Measurements from ENCODE around the gene ICA1.

ICA1 gene

DNA sequence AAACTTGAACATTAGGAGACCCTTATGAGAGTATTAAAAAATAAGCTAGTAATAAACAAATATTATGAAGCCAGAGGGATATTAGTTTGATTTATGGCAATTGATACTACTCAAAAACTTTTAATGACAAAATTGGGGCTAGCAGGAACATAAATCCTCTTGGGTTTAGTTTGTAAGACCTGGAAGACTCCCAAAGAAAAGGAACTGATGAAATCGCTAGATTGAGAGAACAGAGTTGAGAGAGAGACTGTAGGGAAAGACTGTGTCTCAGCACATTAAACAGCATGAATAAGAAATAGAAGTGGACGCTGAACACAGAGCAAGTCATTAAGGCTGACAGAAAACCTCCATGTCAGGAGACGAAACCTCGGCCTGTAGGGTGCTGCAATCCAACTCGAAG is 56.4 kb downstream of the ICA1 start:
- TF ChIP-seq, protein P1, sequence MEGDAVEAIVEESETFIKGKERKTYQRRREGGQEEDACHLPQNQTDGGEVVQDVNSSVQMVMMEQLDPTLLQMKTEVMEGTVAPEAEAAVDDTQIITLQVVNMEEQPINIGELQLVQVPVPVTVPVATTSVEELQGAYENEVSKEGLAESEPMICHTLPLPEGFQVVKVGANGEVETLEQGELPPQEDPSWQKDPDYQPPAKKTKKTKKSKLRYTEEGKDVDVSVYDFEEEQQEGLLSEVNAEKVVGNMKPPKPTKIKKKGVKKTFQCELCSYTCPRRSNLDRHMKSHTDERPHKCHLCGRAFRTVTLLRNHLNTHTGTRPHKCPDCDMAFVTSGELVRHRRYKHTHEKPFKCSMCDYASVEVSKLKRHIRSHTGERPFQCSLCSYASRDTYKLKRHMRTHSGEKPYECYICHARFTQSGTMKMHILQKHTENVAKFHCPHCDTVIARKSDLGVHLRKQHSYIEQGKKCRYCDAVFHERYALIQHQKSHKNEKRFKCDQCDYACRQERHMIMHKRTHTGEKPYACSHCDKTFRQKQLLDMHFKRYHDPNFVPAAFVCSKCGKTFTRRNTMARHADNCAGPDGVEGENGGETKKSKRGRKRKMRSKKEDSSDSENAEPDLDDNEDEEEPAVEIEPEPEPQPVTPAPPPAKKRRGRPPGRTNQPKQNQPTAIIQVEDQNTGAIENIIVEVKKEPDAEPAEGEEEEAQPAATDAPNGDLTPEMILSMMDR (IDR thresholded peaks at IDR 0.05; ENCODE audit: low read depth, low read length), result no peak

DNA sequence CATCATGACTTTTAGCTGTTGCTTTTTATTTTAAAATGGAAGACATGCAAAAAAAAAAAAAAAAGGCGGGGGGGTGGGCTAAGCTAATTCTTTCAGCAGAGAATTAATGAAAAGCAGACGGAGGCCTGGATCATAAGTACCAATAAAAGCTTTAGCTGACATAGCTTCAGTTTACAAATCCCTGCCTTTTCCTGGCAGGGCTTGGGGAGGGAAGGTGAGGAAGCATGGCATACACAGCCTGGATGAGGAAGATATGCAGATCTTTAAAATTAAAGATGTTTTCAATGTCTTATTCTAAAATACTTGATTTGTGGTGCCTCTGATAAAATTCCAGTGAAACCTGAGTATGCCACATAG is 57.0 kb downstream of the ICA1 start:
- no peak overlapping the region for H3K27ac ChIP-seq
- H3K9me3 ChIP-seq (ENCODE audit: severe bottlenecking), result no peaks in the 10 kb centered on the region
- DNase-seq, result no peak
- TF ChIP-seq, protein P1 (IDR thresholded peaks at IDR 0.05; ENCODE audit: low read depth, low read length), result no peak
- H3K27me3 ChIP-seq (ENCODE audit: insufficient read depth, low read depth, severe bottlenecking), result no peaks in the 10 kb centered on the region
- no peak overlapping the region for H3K4me3 ChIP-seq (ENCODE audit: low read depth, low read length)
- no peaks in the 10 kb centered on the region for H3K36me3 ChIP-seq

More for the DNA sequence above, 56.4 kb downstream of the ICA1 start:
- H3K27me3 ChIP-seq (ENCODE audit: insufficient read depth, low read depth, severe bottlenecking), result no peaks in the 10 kb centered on the region
- no peak for DNase-seq
- H3K27ac ChIP-seq, result no peak overlapping the region
- H3K4me3 ChIP-seq (ENCODE audit: low read depth, low read length), result no peak overlapping the region
- no peaks in the 10 kb centered on the region for H3K36me3 ChIP-seq
- H3K9me3 ChIP-seq (ENCODE audit: severe bottlenecking), result no peaks in the 10 kb centered on the region

DNA sequence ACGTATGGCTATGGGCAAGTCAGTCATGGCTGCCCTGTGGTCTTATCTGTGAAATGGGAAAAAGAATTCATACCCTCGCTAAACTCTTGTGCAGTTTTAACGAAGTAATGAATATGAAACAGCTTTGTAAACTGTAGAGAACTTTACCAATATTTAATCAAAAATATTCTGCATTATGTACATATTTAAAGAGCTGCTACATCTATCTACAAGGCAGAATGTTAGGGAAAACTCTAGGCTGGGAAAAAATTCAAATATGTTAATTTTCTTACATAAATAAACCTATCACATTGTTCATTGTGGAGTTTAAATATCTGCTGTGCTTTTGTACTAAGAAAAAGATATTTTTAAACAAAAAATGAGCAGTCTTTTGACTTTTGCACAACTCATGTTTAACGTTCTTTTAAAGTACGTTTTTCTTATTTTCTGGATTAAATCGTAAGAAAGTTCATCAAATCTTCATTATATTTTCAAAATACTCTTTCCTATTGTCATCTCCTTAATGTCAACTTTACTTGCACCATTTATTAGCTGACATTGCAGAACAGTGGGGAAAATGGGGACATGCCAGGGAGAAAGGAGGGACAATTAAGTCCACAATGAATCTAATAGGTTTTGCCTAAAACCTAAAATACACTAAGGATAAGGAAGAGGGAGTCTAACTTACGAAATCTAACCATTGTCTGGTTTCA is 57.5 kb downstream of the ICA1 start:
- Histone ChIP-seq H3K27me3 (ENCODE audit: insufficient read depth, low read depth, severe bottlenecking) (no peaks in the 10 kb centered on the region), H3K27ac (no peak overlapping the region), H3K36me3 (no peaks in the 10 kb centered on the region), H3K4me3 (ENCODE audit: low read depth, low read length) (no peak overlapping the region), H3K9me3 (ENCODE audit: severe bottlenecking) (no peaks in the 10 kb centered on the region)
- DNase-seq, result no peak
- TF ChIP-seq, protein P1 (IDR thresholded peaks at IDR 0.05; ENCODE audit: low read depth, low read length), result no peak

DNA sequence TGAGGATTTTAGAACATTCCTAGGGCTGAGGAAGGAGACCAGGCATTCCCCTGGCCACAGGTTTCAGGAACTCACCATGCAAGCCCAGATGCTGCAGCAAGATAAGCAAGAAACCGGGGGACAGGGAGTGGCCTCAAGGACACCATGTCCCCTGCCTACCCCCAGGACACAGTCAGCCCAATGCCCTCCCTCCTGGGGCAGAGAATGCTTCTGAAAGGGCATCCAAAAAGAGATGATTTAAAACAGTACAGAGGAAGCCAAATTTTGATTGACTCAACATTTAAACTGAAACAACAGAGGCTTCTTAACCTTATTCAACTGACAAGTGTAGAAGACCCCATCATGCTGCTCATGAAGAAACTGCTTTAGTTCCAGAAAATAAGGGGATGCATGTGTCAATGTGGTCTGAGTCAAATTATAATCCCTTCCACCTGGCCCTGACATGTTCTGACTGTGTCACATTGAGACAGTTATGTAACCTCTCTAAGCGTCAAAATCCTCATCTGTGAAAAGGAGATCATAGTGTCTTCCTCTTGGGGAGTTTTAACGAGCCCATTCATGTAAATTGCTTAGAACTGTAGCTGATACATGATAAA is 60.0 kb downstream of the ICA1 start:
- H3K27me3 ChIP-seq (ENCODE audit: insufficient read depth, low read depth, severe bottlenecking), result no peaks in the 10 kb centered on the region
- no peaks in the 10 kb centered on the region for H3K9me3 ChIP-seq (ENCODE audit: severe bottlenecking)
- H3K36me3 ChIP-seq, result no peaks in the 10 kb centered on the region
- H3K4me3 ChIP-seq (ENCODE audit: low read depth, low read length), result no peak overlapping the region
- TF ChIP-seq, protein P1 (IDR thresholded peaks at IDR 0.05; ENCODE audit: low read depth, low read length), result no peak
- no peak overlapping the region for H3K27ac ChIP-seq
- no peak for DNase-seq

DNA sequence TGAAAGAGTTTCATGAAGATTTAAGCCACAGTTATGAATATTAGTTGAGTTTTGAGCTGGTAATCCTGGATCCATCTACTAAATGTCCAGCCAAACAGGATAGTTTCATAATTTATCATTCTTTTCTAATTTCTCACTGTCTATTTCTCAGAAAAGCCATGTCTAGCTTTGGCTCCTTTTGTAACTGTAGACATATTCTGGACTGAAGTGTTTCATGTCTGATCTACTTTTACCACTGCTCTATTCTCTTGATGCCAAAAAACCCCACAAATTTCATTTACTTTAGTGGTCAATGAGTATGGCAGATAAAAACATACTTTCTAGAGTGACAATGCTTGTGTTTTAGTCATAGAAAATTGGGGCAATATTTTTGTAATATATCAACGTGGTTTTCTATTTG is 61.2 kb downstream of the ICA1 start:
- Histone ChIP-seq H3K27me3 (ENCODE audit: insufficient read depth, low read depth, severe bottlenecking) (no peaks in the 10 kb centered on the region), H3K27ac (no peak overlapping the region), H3K4me3 (ENCODE audit: low read depth, low read length) (no peak overlapping the region), H3K36me3 (no peaks in the 10 kb centered on the region), H3K9me3 (ENCODE audit: severe bottlenecking) (no peaks in the 10 kb centered on the region)
- DNase-seq, result no peak
- TF ChIP-seq, protein P1 (IDR thresholded peaks at IDR 0.05; ENCODE audit: low read depth, low read length), result no peak

DNA sequence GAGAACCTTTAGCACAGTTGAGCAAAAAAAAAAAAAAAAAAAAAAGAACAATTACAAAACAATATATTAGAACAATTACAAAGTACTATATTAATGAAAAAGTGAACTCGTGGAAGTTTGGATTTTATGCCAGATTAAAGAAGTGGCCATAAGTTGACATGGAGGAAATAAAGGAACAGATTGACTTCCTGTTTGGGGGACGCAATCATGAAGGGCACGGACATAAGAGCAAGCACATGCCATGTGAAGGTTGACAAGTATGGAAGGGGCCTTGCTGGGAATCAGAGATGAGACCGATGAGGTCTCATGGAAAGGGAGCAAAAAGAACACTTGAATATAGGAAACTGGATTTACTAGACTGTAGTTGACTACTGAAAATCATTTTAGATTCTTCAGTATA is 61.7 kb downstream of the ICA1 start:
- Histone ChIP-seq H3K27me3 (ENCODE audit: insufficient read depth, low read depth, severe bottlenecking) (no peaks in the 10 kb centered on the region), H3K4me3 (ENCODE audit: low read depth, low read length) (no peak overlapping the region), H3K36me3 (no peaks in the 10 kb centered on the region), H3K9me3 (ENCODE audit: severe bottlenecking) (no peaks in the 10 kb centered on the region), H3K27ac (no peak overlapping the region)
- TF ChIP-seq, protein P1 (IDR thresholded peaks at IDR 0.05; ENCODE audit: low read depth, low read length), result no peak
- no peak for DNase-seq

Data from WERI-Rb-1 (cell line).